NT2/D1 (cell line): ENCODE measurements around the gene KIAA0319L.

Experiments used
- SUZ12 ChIP-seq: IDR thresholded peaks from 2 replicates; pipeline ENCODE4 v1.6.1; 2011; ENCODE audit not compliant: insufficient read length, insufficient read depth; ENCODE audit errors: extremely low read depth
- YY1 ChIP-seq: IDR thresholded peaks from 2 replicates; pipeline ENCODE4 v1.6.1; 2011; ENCODE audit not compliant: insufficient read length, insufficient read depth
- ZNF274 ChIP-seq: IDR thresholded peaks from 2 replicates; pipeline ENCODE4 v1.6.1; 2011; ENCODE audit warnings: mild to moderate bottlenecking, low read depth, low read length

DNA sequence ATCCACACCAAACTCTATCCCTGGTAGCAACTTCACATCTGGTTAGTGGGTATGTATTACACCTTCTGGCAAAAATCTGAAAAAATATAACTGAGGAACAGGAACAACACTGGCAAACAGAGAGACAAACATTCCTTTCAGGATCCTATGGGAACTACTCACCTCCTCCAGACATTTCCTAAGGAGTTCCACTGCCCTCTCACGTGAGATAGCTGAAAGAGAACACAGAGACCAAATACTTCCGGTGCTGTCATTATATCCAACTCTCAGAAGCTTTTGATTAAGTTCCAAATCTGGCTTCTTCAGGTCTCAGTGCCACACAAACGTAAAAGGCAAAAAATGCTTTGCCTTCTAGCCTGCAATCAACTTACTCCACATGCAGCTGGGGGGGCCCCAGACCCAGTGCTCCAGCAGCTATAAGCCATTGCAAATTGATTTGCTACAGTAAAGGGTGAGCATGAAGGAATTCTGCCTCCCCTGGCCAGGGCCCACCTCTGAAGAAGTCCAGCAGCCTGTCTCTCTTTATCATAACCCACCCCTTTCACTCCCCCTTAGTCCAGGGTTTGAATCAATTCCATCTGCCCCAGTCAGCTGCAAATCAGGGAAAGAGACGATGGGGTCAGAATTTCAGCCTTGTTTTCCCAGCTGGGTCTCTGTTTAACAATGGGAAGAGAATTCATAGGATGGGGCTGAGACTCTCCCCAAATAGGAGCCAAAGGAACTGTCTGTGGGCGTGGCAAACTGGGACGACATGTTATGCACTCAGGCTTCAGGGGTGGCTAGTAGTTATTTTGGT, 48.1 kb upstream of the KIAA0319L start:
- TF ChIP-seq YY1: no peak
- TF ChIP-seq SUZ12: no peak
- no peak for TF ChIP-seq ZNF274
